HUES64 (cell line): ENCODE data around the gene R3HDM2.

Source experiments
- H3K27ac ChIP-seq: 2 replicates; pipeline ENCODE4 v1.7.0; 2013; ENCODE audit warnings: low read depth, low read length, inconsistent platforms
- H3K27me3 ChIP-seq: 2 replicates; pipeline ENCODE4 v1.6.1; 2013; ENCODE audit warnings: mild to moderate bottlenecking, low read length; ENCODE audit not compliant: insufficient read depth
- H3K36me3 ChIP-seq: 2 replicates; pipeline ENCODE4 v1.6.1; 2013; ENCODE audit warnings: mild to moderate bottlenecking, low read length; ENCODE audit not compliant: insufficient read depth
- H3K4me1 ChIP-seq: 2 replicates; pipeline ENCODE4 v1.6.1; 2013; ENCODE audit warnings: mild to moderate bottlenecking, low read length, moderate library complexity; ENCODE audit not compliant: insufficient read depth
- H3K4me3 ChIP-seq: 2 replicates; pipeline ENCODE4 v1.5.1; 2013; ENCODE audit warnings: mild to moderate bottlenecking, low read length, moderate library complexity
- H3K9ac ChIP-seq: 2 replicates; pipeline ENCODE4 v1.6.1; 2013; ENCODE audit warnings: mild to moderate bottlenecking, low read depth, low read length
- H3K9me3 ChIP-seq: 2 replicates; pipeline ENCODE4 v1.6.1; 2013; ENCODE audit warnings: low read depth, low read length; ENCODE audit not compliant: insufficient read depth
- WGBS: fragments of 150-250, 120-280 bp; methylation state at CpG from one replicate; pipeline ENCODE4 v1.1.7; 2013; ENCODE audit warnings: missing lambda C conversion rate; 5-methylcytosine and 5-hydroxymethylcytosine counted together

The R3HDM2 gene

GRCh38 chr12:57473886-57474285 is 43.0 kb upstream of the R3HDM2 start:
- Histone ChIP-seq H3K4me3 (no peak overlapping the region), H3K27me3 (peaks cover 60% of the 10 kb centered on the region), H3K4me1 (peaks cover 5% of the 10 kb centered on the region), H3K27ac (no peak overlapping the region), H3K9ac (no peak overlapping the region), H3K36me3 (no peaks in the 10 kb centered on the region; the same call in 1 of the 2 replicates), H3K9me3 (no peaks in the 10 kb centered on the region)
- 95% methylated on average over 5 of the region's 5 CpGs for WGBS

- Histone ChIP-seq H3K4me3 (no peak overlapping the region), H3K4me1 (peaks cover 5% of the 10 kb centered on the region), H3K9ac (no peak overlapping the region), H3K9me3 (no peaks in the 10 kb centered on the region), H3K27me3 (peaks cover 59% of the 10 kb centered on the region), H3K27ac (no peak overlapping the region), H3K36me3 (no peaks in the 10 kb centered on the region; the same call in 1 of the 2 replicates)
- WGBS = 80% methylated on average over 2 of the region's 3 CpGs
These were observed 42.5 kb upstream of the R3HDM2 start for GRCh38 chr12:57473392-57473791.

- no peak overlapping the region for H3K4me3 ChIP-seq
- H3K4me1 ChIP-seq = peaks cover 5% of the 10 kb centered on the region
- H3K9ac ChIP-seq = no peak overlapping the region
- H3K36me3 ChIP-seq = no peaks in the 10 kb centered on the region; the same call in 1 of the 2 replicates
- H3K27ac ChIP-seq = no peak overlapping the region
- H3K9me3 ChIP-seq = no peaks in the 10 kb centered on the region
- peaks cover 53% of the 10 kb centered on the region for H3K27me3 ChIP-seq
- 90% methylated on average over 2 of the region's 3 CpGs for WGBS
These were observed 41.5 kb upstream of the R3HDM2 start for GRCh38 chr12:57472391-57472790.

GRCh38 chr12:57471661-57472060 is 40.8 kb upstream of the R3HDM2 start:
- no peaks in the 10 kb centered on the region; the same call in 1 of the 2 replicates for H3K36me3 ChIP-seq
- H3K4me3 ChIP-seq = no peak overlapping the region
- no peaks in the 10 kb centered on the region for H3K9me3 ChIP-seq
- H3K9ac ChIP-seq = no peak overlapping the region
- H3K27me3 ChIP-seq = peaks cover 46% of the 10 kb centered on the region
- WGBS = 94% methylated on average over 3 of the region's 3 CpGs
- peaks cover 5% of the 10 kb centered on the region for H3K4me1 ChIP-seq
- no peak overlapping the region for H3K27ac ChIP-seq

- peaks cover 40% of the 10 kb centered on the region for H3K27me3 ChIP-seq
- no peak overlapping the region for H3K4me3 ChIP-seq
- 88% methylated on average over 4 of the region's 4 CpGs for WGBS
- no peaks in the 10 kb centered on the region for H3K9me3 ChIP-seq
- no peak overlapping the region for H3K9ac ChIP-seq
- H3K4me1 ChIP-seq = peaks cover 5% of the 10 kb centered on the region
- H3K27ac ChIP-seq = no peak overlapping the region
- H3K36me3 ChIP-seq = no peaks in the 10 kb centered on the region; the same call in 1 of the 2 replicates
These were observed 40.3 kb upstream of the R3HDM2 start for GRCh38 chr12:57470970-57471656.

GRCh38 chr12:57470286-57470969 is 39.6 kb upstream of the R3HDM2 start:
- no peaks in the 10 kb centered on the region for H3K9me3 ChIP-seq
- H3K36me3 ChIP-seq = no peaks in the 10 kb centered on the region; the same call in 1 of the 2 replicates
- H3K4me3 ChIP-seq = no peak overlapping the region
- H3K9ac ChIP-seq = no peak overlapping the region
- peaks cover 34% of the 10 kb centered on the region for H3K27me3 ChIP-seq
- H3K27ac ChIP-seq = no peak overlapping the region
- peaks cover 5% of the 10 kb centered on the region for H3K4me1 ChIP-seq
- 94% methylated on average over 14 of the region's 14 CpGs for WGBS

- WGBS = 93% methylated on average over 10 of the region's 10 CpGs
- Histone ChIP-seq H3K9ac (no peak overlapping the region), H3K9me3 (no peaks in the 10 kb centered on the region), H3K27me3 (peaks cover 25% of the 10 kb centered on the region), H3K4me1 (no peaks in the 10 kb centered on the region), H3K36me3 (no peaks in the 10 kb centered on the region; the same call in 1 of the 2 replicates), H3K4me3 (no peak overlapping the region), H3K27ac (no peak overlapping the region)
These were observed 38.7 kb upstream of the R3HDM2 start for GRCh38 chr12:57469296-57470164.

GRCh38 chr12:57467915-57468314 is 37.1 kb upstream of the R3HDM2 start:
- no peaks in the 10 kb centered on the region; the same call in 1 of the 2 replicates for H3K36me3 ChIP-seq
- no peak overlapping the region for H3K27ac ChIP-seq
- WGBS = 90% methylated on average over 11 of the region's 11 CpGs
- H3K27me3 ChIP-seq = peaks cover 10% of the 10 kb centered on the region
- H3K4me1 ChIP-seq = no peaks in the 10 kb centered on the region
- H3K4me3 ChIP-seq = no peak overlapping the region
- no peak overlapping the region for H3K9ac ChIP-seq
- H3K9me3 ChIP-seq = no peaks in the 10 kb centered on the region

- H3K9me3 ChIP-seq = no peaks in the 10 kb centered on the region
- H3K27ac ChIP-seq = no peak overlapping the region
- H3K4me3 ChIP-seq = no peak overlapping the region
- H3K36me3 ChIP-seq = no peaks in the 10 kb centered on the region; the same call in 1 of the 2 replicates
- WGBS = 91% methylated on average over 12 of the region's 12 CpGs
- peaks cover 5% of the 10 kb centered on the region for H3K27me3 ChIP-seq
- H3K4me1 ChIP-seq = no peaks in the 10 kb centered on the region
- H3K9ac ChIP-seq = no peak overlapping the region
These were observed 36.5 kb upstream of the R3HDM2 start for GRCh38 chr12:57467212-57467874.

- H3K27ac ChIP-seq = no peak overlapping the region
- H3K9ac ChIP-seq = no peak overlapping the region
- 93% methylated on average over 13 of the region's 14 CpGs for WGBS
- no peak overlapping the region for H3K4me3 ChIP-seq
- H3K36me3 ChIP-seq = no peaks in the 10 kb centered on the region; the same call in 1 of the 2 replicates
- no peaks in the 10 kb centered on the region for H3K9me3 ChIP-seq
- no peaks in the 10 kb centered on the region for H3K27me3 ChIP-seq
- H3K4me1 ChIP-seq = no peaks in the 10 kb centered on the region
These were observed 35.1 kb upstream of the R3HDM2 start for GRCh38 chr12:57465747-57466505.
